HepG2 (cell line): ENCODE measurements around the gene MRPL28. TPM values are rescaled to one million over a fixed set of nuclear protein-coding genes. Genes with fewer than 3 reads are reported as not detected.
A peak's percentile ranks its signal among the peaks of the same experiment; 100 is the strongest.

ENCODE experiments used
- EHMT2 ChIP-seq: fragments of 200-600 bp; sonication (generic); IDR thresholded peaks from 2 replicates; pipeline ENCODE4 v1.7.0; 2017; ENCODE audit warnings: antibody characterized with exemption, low read depth, low read length, borderline replicate concordance
- GABPA ChIP-seq, 2 experiments: IDR thresholded peaks; 2 replicates each; pipeline ENCODE4 v1.6.1; 2011 to 2016; ENCODE audit warnings: low read depth in 2 of 2, low read length in 1 of 2, missing biosample characterization in 1 of 2, missing genetic modification characterization in 1 of 2
- MAX ChIP-seq: IDR thresholded peaks from 2 replicates; pipeline ENCODE4 v1.6.1; 2012; ENCODE audit warnings: inconsistent platforms
- MED13 ChIP-seq: sonication (generic); formaldehyde crosslinking; IDR thresholded peaks from 2 replicates; pipeline ENCODE4 v1.5.0; 2020; ENCODE audit warnings: missing genetic modification reagents
- MED8 ChIP-seq: sonication (generic); formaldehyde crosslinking; IDR thresholded peaks from 2 replicates; pipeline ENCODE4 v1.8.1; 2023; ENCODE audit warnings: mild to moderate bottlenecking, missing genetic modification reagents; ENCODE audit not compliant: insufficient replicate concordance
- MTERF4 ChIP-seq: sonication (generic); formaldehyde crosslinking; IDR thresholded peaks from 2 replicates; pipeline ENCODE4 v1.8.0; 2023; ENCODE audit warnings: mild to moderate bottlenecking, missing genetic modification reagents
- NR2F6 ChIP-seq, 2 experiments: IDR thresholded peaks; 2 replicates each; pipeline ENCODE4 v1.6.1; 2016; ENCODE audit warnings: antibody characterized with exemption in 1 of 2, mild to moderate bottlenecking in 1 of 2
- PAWR ChIP-seq: sonication (generic); formaldehyde crosslinking; IDR thresholded peaks from 2 replicates; pipeline ENCODE4 v1.4.0; 2020; ENCODE audit warnings: missing genetic modification reagents, mild to moderate bottlenecking, borderline replicate concordance
- ZNF317 ChIP-seq: sonication (generic); formaldehyde crosslinking; IDR thresholded peaks from 2 replicates; pipeline ENCODE4 v1.5.0; 2020; ENCODE audit warnings: mild to moderate bottlenecking, missing genetic modification reagents
- ZNF552 ChIP-seq: sonication (generic); formaldehyde crosslinking; IDR thresholded peaks from 2 replicates; pipeline ENCODE4 v1.9.0; 2022; ENCODE audit warnings: missing genetic modification reagents, mild to moderate bottlenecking, borderline replicate concordance
- ZNF615 ChIP-seq: sonication (generic); formaldehyde crosslinking; IDR thresholded peaks from 2 replicates; pipeline ENCODE4 v1.5.0; 2020; ENCODE audit warnings: mild to moderate bottlenecking, missing genetic modification reagents, borderline replicate concordance
- ZNF772 ChIP-seq: sonication (generic); formaldehyde crosslinking; IDR thresholded peaks from 2 replicates; pipeline ENCODE4 v1.5.0; 2020; ENCODE audit warnings: mild to moderate bottlenecking, missing genetic modification reagents
- polyA plus RNA-seq, 8 experiments: library from polyadenylated mRNA; depleted of rRNA in 3 of 8; stranded (reverse) in 7 of 8; unstranded in 1 of 8; fragments of >200 nt; fragmentation: Illumina TruSeq in 4 of 8; extraction: Trizol in 4 of 8; gene quantifications; 2 replicates each; pipeline versions ENCODE4 v1.2.1 to v1.2.3, GENCODE V29; 2011 to 2016; ENCODE audit warnings: low read depth in 4 of 8, missing spikeins in 1 of 8, mixed read lengths in 1 of 8; ENCODE audit not compliant: insufficient read depth in 1 of 8
- total RNA-seq, 5 experiments: library from RNA; depleted of rRNA; stranded (reverse); fragments of >200 nt; fragmentation: Illumina TruSeq; extraction: Trizol; gene quantifications; 2 replicates each; pipeline ENCODE4 v1.2.3, GENCODE V29; 2016; ENCODE audit warnings: low read depth in 1 of 5
- TF ChIP-seq, protein P1 (sequence below): sonication (generic); formaldehyde crosslinking; IDR thresholded peaks from 2 replicates; pipeline ENCODE4 v1.4.0; 2020; ENCODE audit warnings: missing genetic modification reagents
- TF ChIP-seq, protein P2 (sequence below): sonication (generic); formaldehyde crosslinking; IDR thresholded peaks from 2 replicates; pipeline ENCODE4 v1.8.1; 2023; ENCODE audit warnings: mild to moderate bottlenecking, missing genetic modification reagents
- TF ChIP-seq, protein P3 (sequence below): sonication (generic); formaldehyde crosslinking; IDR thresholded peaks from 2 replicates; pipeline ENCODE4 v1.8.0; 2022; ENCODE audit warnings: missing genetic modification reagents, mild to moderate bottlenecking, borderline replicate concordance
- TF ChIP-seq, protein P4 (sequence below): sonication (generic); formaldehyde crosslinking; IDR thresholded peaks from 2 replicates; pipeline ENCODE4 v1.5.1; 2020; ENCODE audit warnings: missing genetic modification reagents, mild to moderate bottlenecking, borderline replicate concordance

The MRPL28 gene
- total and polyA plus RNA-seq, 2 of the 13 experiments (the other 11 are each of a cell fraction or from before 2014, with no cell fraction given), result 114 to 135 TPM

DNA sequence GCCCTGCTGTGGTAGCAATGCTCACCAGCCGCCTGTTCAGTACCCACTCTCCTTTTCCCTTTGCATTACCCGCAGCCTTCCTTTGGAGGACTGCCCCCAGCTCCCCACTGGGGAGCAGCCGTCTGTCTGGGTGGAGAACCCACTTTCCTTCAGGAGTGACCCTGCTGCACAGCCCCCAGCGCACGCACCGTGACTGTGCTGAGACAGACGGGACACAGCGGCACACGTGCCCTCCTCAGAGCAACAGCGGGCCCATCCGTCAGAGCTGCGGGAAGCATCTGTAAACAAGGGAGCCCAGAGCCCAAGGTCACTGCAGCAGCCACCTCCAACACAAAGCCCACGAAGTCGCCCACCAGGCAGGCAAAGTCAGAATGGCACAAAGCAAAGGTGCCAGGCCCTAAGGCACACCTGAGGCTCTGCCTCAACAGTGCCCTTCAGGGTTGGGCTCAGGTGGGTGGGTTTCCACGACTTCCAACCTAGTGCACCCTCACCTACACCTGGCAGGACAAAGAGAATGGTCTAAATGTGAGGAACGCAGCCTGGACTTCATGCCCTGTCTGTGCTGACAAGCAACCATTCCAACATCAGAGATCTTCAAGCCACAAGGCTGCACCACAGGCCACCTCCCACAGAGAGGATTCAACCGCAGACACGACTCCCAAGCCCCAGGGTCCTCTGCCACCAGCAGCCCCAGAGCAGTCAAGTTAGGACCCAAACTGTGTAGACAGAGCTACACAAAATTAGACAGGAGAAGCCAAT is 27.7 kb downstream of the MRPL28 start (continued):
- TF ChIP-seq ZNF552 (peak; percentile 70; the same call in 1 of the 2 replicates), MED8 (CRISPR knock-in tag) (peak; percentile 57), GABPA (IDR thresholded peaks at IDR 0.05; ENCODE audit: low read depth, low read length) (no peak), GABPA (CRISPR knock-in tag; IDR thresholded peaks at IDR 0.05; ENCODE audit: low read depth) (no peak), MAX (peak; percentile 98), PAWR (CRISPR knock-in tag) (no peak), NR2F6 (IDR thresholded peaks at IDR 0.05) (no peak), NR2F6 (CRISPR knock-in tag; IDR thresholded peaks at IDR 0.05) (peak; percentile 72), MTERF4 (no peak), MED13 (CRISPR knock-in tag) (no peak), ZNF772 (CRISPR knock-in tag) (peak; percentile 14; the same call in 1 of the 2 replicates), ZNF317 (no peak), ZNF615 (CRISPR knock-in tag) (no peak), EHMT2 (no peak)
- TF ChIP-seq, protein P1, sequence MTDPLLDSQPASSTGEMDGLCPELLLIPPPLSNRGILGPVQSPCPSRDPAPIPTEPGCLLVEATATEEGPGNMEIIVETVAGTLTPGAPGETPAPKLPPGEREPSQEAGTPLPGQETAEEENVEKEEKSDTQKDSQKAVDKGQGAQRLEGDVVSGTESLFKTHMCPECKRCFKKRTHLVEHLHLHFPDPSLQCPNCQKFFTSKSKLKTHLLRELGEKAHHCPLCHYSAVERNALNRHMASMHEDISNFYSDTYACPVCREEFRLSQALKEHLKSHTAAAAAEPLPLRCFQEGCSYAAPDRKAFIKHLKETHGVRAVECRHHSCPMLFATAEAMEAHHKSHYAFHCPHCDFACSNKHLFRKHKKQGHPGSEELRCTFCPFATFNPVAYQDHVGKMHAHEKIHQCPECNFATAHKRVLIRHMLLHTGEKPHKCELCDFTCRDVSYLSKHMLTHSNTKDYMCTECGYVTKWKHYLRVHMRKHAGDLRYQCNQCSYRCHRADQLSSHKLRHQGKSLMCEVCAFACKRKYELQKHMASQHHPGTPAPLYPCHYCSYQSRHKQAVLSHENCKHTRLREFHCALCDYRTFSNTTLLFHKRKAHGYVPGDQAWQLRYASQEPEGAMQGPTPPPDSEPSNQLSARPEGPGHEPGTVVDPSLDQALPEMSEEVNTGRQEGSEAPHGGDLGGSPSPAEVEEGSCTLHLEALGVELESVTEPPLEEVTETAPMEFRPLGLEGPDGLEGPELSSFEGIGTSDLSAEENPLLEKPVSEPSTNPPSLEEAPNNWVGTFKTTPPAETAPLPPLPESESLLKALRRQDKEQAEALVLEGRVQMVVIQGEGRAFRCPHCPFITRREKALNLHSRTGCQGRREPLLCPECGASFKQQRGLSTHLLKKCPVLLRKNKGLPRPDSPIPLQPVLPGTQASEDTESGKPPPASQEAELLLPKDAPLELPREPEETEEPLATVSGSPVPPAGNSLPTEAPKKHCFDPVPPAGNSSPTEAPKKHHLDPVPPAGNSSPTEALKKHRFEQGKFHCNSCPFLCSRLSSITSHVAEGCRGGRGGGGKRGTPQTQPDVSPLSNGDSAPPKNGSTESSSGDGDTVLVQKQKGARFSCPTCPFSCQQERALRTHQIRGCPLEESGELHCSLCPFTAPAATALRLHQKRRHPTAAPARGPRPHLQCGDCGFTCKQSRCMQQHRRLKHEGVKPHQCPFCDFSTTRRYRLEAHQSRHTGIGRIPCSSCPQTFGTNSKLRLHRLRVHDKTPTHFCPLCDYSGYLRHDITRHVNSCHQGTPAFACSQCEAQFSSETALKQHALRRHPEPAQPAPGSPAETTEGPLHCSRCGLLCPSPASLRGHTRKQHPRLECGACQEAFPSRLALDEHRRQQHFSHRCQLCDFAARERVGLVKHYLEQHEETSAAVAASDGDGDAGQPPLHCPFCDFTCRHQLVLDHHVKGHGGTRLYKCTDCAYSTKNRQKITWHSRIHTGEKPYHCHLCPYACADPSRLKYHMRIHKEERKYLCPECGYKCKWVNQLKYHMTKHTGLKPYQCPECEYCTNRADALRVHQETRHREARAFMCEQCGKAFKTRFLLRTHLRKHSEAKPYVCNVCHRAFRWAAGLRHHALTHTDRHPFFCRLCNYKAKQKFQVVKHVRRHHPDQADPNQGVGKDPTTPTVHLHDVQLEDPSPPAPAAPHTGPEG (CRISPR knock-in tag), result no peak
- TF ChIP-seq, protein P2, sequence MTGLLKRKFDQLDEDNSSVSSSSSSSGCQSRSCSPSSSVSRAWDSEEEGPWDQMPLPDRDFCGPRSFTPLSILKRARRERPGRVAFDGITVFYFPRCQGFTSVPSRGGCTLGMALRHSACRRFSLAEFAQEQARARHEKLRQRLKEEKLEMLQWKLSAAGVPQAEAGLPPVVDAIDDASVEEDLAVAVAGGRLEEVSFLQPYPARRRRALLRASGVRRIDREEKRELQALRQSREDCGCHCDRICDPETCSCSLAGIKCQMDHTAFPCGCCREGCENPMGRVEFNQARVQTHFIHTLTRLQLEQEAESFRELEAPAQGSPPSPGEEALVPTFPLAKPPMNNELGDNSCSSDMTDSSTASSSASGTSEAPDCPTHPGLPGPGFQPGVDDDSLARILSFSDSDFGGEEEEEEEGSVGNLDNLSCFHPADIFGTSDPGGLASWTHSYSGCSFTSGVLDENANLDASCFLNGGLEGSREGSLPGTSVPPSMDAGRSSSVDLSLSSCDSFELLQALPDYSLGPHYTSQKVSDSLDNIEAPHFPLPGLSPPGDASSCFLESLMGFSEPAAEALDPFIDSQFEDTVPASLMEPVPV (CRISPR knock-in tag), result no peak
- TF ChIP-seq, protein P3, sequence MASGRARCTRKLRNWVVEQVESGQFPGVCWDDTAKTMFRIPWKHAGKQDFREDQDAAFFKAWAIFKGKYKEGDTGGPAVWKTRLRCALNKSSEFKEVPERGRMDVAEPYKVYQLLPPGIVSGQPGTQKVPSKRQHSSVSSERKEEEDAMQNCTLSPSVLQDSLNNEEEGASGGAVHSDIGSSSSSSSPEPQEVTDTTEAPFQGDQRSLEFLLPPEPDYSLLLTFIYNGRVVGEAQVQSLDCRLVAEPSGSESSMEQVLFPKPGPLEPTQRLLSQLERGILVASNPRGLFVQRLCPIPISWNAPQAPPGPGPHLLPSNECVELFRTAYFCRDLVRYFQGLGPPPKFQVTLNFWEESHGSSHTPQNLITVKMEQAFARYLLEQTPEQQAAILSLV, result 0 out of 2 replicates have a peak, but pooled peaks have one; percentile 33
- TF ChIP-seq, protein P4, sequence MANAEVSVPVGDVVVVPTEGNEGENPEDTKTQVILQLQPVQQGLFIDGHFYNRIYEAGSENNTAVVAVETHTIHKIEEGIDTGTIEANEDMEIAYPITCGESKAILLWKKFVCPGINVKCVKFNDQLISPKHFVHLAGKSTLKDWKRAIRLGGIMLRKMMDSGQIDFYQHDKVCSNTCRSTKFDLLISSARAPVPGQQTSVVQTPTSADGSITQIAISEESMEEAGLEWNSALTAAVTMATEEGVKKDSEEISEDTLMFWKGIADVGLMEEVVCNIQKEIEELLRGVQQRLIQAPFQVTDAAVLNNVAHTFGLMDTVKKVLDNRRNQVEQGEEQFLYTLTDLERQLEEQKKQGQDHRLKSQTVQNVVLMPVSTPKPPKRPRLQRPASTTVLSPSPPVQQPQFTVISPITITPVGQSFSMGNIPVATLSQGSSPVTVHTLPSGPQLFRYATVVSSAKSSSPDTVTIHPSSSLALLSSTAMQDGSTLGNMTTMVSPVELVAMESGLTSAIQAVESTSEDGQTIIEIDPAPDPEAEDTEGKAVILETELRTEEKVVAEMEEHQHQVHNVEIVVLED (CRISPR knock-in tag), result peak; percentile 27; the same call in 1 of the 2 replicates
